ENCODE measurements around the gene PRX.
A peak's percentile ranks its signal among the peaks of the same experiment; 100 is the strongest.
"Not testable (repeated sequence)": the region's sequence is repeated elsewhere in the genome, so short reads cannot be mapped to it uniquely, and the experiment has no call there.

Gene PRX

GRCh38 chr19:40413291-40413845 is at the start of gene PRX:
Gene PRX (minus strand): TSS chr19:40413378. CDS start chr19:40407932, 5,446 bp downstream.
- DNase-seq (ENCODE audit: low read depth in 2 of 2): no peak

- no peak for DNase-seq (ENCODE audit: low read depth in 2 of 2)
Observed at GRCh38 chr19:40461669-40462221, 48.6 kb upstream of the PRX start.

- DNase-seq (ENCODE audit: low read depth in 2 of 2): no peak
Observed at GRCh38 chr19:40460185-40460584, 47.0 kb upstream of the PRX start.

DNA sequence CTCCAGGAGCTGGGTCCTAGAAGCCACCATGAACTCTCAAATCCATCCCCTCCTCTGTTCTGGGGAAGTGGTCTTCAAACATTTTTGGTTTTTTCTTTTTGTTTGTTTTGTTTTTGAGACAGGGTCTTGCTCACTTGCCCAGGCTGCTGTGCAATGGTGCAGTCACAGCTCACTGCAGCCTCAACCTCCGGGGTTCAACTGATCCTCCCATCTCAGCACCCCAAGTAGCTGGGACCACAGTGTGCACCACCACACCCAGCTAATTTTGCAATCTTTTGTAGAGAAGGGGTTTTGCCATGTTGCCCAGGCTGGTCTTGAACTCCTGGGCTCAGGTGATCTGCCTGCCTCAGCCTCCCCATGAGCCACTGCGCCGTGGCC is 45.4 kb upstream of the PRX start:
- no peak for DNase-seq (ENCODE audit: low read depth in 2 of 2)

- DNase-seq (ENCODE audit: low read depth in 2 of 2): no peak
Observed at GRCh38 chr19:40457953-40458596, 44.9 kb upstream of the PRX start.

GRCh38 chr19:40457048-40457447 is 43.9 kb upstream of the PRX start:
- no peak for DNase-seq (ENCODE audit: low read depth in 2 of 2)

DNA sequence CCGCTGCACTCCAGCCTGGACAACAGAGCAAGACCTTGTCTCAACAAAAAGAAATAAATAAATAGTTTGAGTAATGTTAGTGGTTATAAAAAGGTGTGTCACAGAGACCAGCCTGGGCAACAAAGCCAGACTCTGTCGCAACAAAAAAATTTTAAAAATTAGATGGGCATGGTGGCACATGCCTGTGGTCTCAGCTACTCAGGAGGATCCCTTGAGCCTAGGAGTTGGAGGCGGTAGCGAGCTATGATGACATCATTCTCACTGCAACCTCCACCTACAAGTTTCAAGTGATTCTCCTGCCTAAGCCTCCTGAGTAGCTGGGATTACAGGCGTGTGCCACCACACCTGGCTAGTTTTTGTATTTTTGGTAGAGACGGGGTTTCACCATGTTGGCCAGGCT is 40.8 kb upstream of the PRX start:
- DNase-seq (ENCODE audit: low read depth in 2 of 2): not testable (repeated sequence)

DNA sequence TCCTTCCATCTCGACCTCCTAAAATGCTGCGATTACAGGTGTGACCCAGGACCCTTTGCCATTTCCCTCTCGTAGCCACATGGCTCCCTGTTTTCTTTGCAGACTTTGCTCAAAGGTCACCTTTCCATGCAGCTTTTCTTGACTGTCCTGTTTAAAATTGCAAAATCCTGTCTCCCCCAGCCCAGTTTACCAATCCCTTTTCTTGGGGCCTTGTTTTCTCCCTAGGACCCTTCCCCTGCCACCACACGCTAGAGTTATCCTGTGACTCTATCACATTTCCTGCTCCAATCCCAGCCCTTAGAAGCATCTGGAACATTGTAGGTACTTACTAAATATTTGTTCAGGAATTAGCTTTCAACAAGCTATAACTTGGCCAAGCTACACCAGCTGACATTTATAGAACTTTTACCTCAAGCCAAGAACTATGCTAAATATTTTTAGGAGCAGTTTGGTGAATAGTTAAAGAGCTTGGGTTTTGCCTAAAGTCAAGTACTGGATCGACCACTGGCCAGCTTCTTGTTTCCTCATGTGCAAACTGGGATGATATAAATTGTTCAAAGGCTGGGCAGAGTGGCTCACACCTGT is 40.1 kb upstream of the PRX start:
- no peak for DNase-seq (ENCODE audit: low read depth in 2 of 2)

DNA sequence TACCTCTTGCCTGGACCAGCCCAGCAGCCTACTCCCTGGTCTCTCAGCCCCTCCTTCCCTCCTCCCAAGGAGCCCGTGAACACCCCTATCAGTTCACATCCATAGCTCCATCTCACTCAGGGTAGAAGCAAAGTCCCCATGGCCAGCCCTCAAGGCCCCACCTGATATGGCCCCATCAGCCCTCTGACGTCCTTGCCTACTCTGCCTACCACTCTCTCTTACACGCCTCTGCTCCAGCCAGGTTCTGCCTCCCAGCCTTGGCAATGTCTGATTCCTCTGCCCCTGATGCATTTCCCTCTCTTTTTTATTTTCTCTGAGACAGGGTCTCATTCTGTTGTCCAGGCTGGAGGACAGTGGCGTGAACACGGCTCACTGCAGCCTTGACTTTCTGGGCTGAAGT is 38.8 kb upstream of the PRX start:
- DNase-seq (ENCODE audit: low read depth in 2 of 2): no peak

GRCh38 chr19:40450664-40451063 is 37.5 kb upstream of the PRX start:
- DNase-seq (ENCODE audit: low read depth in 2 of 2): no peak

- DNase-seq (ENCODE audit: low read depth in 2 of 2): no peak
Observed at GRCh38 chr19:40449506-40449905, 36.3 kb upstream of the PRX start.

DNA sequence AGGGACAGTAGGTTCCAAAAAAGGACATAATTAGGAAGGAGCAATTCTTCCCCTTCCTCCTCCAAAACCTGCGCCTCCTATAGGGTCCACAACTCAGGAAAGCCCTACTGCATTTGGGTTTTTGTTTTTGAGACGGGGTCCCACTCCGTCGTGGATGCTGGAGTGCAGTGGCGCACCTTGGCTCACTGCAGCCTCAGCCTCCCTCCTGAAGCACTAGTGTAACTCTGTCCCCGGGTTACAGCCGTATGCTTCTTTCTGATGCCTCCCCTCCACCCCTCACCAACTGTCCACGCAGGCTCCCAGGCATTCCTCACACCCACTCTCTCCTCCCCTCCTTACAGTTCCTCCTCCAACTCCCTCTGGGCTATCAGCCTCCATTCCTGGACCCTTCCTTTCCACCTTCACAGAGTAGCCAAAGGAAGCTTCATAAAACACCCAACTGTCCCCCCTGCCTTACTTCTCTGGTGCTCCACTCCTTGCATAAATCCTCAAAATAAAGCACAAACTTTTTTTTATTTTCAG is 33.1 kb upstream of the PRX start:
- no peak for DNase-seq (ENCODE audit: low read depth in 2 of 2)

DNA sequence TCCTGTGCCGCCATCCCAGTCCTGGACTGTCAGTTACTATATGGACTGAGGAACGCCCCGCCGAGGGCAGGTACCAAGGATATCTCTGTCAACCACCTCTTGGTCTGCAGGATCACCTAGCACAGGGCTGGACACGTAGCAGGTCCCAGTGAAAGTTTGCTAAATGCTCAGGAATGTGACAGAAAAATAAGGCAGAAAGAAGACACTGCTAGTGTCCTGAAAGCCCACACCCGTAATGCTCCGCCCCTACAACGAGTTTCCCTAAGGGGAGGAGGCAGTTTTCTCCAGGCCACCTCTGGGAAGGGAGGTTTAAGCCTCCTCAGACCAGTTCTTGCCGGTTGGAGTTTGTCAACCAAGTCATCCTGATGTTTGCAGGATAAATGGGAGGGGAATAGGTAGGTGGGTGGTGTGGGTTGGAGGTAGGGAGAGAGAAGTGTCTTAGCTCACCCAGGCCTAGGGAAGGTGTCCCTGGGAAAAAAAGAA is 32.6 kb upstream of the PRX start:
- no peak for DNase-seq (ENCODE audit: low read depth in 2 of 2)

DNA sequence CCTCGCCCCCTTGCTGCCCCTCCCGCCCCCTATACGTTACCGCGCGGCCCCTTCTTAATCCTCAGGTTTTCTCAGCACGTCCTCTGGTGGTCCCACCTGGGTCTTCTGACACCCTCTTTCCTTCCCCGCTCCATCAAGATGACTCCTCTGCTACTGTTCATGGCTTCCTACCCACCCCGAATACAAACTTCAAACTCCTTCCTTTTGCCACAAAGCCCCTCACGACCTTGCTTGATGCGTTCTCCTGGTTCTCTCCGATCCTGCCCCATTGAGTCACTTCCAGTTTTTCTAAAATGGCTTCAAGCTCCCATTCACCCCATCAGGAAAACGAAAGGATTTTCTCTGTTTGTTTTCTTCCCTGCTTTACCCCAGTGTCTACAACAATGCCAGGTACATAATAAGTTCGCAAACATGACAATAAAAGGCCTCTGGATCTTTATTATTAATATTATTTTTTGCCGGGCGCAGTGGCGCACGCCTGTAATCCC is 31.7 kb upstream of the PRX start:
- DNase-seq (ENCODE audit: low read depth in 2 of 2): no peak

DNA sequence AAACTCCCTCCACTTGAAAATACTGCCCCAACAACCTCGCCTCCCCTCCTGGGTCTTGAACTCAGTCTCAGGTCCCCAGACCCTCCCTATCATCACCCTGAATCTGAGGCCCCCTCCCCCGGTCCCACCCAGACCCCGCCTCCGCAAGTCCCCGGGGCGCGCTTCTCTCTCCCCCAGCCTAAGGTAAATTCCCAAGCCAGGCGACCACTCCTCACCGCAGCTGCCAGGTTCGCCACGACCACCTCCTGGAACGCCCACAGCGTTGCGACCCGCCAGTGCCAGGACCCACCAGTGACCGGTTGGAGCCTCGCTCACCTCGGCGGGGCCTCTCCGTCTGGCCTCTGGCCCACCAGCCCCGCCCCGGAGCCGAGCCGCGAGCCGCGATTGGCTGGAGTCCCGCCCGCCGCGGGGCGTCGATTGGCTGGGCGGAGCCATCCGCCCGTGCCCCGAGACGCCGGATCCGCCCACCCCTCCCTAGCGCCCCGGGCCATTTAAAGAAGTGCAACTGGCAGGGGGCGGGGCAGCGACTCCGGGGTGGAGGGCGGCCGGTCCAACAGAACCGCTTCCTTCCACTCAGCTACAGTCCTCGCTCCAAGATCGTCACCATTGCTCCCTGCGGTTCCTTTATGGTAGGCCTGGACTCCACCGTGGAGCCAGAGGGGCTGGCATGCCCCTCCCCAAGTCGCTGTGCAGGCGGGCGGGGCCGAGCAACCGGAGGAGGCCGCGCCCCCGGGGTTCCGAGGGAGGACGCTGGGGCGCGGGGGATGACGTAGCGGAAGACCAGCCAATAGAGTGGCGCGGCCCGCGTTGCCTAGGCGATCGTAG is 31.0 kb upstream of the PRX start, which contains the start of gene SERTAD3:
TSS of gene SERTAD3 (minus strand) at position 336 of the 825 bp plus-strand sequence. CDS start 2,255 bp downstream, outside the sequence.
- peak; percentile 93 to 95 for DNase-seq (ENCODE audit: low read depth in 2 of 2)

GRCh38 chr19:40443131-40443999 is 30.2 kb upstream of the PRX start:
- DNase-seq (ENCODE audit: low read depth in 2 of 2): peak; percentile 96 to 99

DNA sequence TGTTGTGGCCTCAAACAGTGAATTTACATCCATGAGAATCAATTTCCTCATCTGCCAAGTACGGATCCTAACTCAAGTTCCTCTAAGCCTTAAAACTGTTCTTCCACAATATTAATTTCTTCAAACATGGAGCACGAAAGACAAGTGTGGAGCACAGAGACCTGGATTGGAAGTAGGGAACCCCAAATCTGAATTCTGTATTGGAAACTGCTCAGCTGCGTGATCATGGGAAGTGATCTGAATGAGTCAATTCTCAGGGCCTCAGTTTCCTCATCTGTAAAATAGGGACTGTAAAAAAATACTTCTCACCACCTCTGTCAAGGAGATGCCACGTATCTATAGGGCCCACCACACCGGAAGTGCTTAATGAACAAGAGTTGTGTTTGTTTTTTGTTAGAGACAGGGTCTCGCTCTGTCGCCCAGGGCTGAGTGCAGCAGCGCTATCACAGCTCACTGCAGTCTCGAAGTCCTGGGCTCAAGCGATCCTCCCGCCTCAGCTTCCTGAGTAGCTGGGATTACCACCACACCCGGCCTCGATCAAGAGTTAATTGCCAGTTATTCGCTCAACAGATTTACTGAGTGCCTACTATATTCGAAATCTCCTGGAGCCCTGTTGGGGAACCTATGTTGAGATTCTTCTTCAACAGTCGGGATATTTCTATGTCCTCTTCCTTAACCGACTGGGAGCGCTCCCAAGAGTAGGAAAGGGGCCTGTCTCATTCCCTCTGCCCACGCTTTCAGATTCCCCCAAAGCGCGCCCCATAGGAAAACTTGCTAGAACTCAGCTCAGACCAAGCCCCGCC is 29.4 kb upstream of the PRX start:
- DNase-seq (ENCODE audit: low read depth in 2 of 2): no peak

DNA sequence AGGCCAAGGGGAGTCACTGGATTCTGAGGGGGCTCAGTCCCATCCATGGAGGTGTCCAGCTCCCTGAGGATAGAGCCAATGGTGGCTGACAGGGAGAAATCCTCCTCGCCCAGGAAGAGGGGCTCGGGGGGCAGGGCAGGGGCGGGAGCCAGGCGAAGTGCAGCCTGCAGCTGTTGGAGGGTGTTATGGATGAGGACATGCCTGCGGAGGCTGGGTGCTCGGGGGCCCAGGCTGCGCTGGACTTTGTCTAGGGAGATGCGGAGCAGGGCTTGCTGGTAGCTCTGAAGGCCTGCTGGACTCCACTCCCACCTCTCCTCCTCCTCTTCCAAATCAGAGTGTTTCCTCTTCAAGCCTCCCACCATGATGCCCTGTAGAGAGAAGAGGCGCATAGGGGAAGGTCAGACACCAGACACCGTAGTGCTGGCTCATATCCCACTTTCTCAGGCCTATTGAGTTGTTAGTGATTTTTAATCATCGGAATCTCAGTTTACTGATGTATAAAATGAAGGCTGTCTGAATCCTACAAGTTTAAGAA is 28.6 kb upstream of the PRX start:
- DNase-seq (ENCODE audit: low read depth in 2 of 2): no peak

- no peak for DNase-seq (ENCODE audit: low read depth in 2 of 2)
Observed at GRCh38 chr19:40438284-40438683, 25.1 kb upstream of the PRX start.

Data from stimulated activated CD8-positive, alpha-beta memory T cell treated with anti-CD3 and anti-CD28 coated beads, Interleukin-15, amount 100 ng/mL, for 4 hours (primary cell).